ENCODE measurements around the gene TENM4. TPM values are rescaled to one million over a fixed set of nuclear protein-coding genes. Genes with fewer than 3 reads are reported as not detected.

Gene TENM4
- not detected for total RNA-seq

GRCh38 chr11:79440571-79441460 is at the start of gene TENM4:
Gene TENM4, minus strand, starts transcription at chr11:79441030. Its CDS starts 371,086 bp downstream, at chr11:79069944.
- peak within 1 kb of the TSS; percentile 61 for H3K27ac Mint-ChIP-seq
- DNase-seq: peak; percentile 29
- ATAC-seq (ENCODE audit: low read depth): peak; percentile 30
- peaks cover 11% of the 10 kb centered on the region for H3K4me1 Mint-ChIP-seq
- peak within 1 kb of the TSS; percentile 60 for H3K4me3 Mint-ChIP-seq
- POLR2A ChIA-PET: no interaction called here
- peaks cover 66% of the 10 kb centered on the region for H3K27me3 Mint-ChIP-seq
- H3K36me3 Mint-ChIP-seq: no peaks in the 10 kb centered on the region
- H3K9me3 Mint-ChIP-seq: peaks cover 2% of the 10 kb centered on the region

GRCh38 chr11:79488286-79488685 is 47.5 kb upstream of the TENM4 start:
- Mint-ChIP-seq H3K27me3 (peaks cover 2% of the 10 kb centered on the region), H3K4me1 (peaks cover 2% of the 10 kb centered on the region), H3K9me3 (no peaks in the 10 kb centered on the region), H3K36me3 (no peaks in the 10 kb centered on the region), H3K27ac (no peak overlapping the region), H3K4me3 (no peak overlapping the region)
- POLR2A ChIA-PET: no interaction called here
- no peak for DNase-seq
- no peak for ATAC-seq (ENCODE audit: low read depth)

DNA sequence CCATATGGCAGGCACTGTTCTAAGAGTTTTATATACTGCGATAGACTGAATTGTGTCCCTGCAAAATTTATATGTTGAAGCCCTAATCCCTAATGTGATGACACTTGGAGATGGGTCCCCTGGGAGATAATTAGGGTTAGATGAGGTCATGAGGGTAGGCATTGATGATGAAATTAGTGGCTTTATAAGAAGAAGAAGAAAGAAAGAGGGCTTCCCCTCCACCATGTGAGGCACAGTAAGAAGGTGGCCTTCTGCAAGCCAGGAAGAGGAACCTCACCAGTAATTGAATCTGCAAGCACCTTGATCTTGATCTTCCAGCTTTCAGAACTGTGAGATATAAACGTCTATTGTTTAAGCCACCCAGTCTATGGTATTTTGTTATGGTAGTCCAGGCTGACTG is 46.6 kb upstream of the TENM4 start:
- Mint-ChIP-seq H3K27me3 (peaks cover 2% of the 10 kb centered on the region), H3K9me3 (no peaks in the 10 kb centered on the region), H3K36me3 (no peaks in the 10 kb centered on the region), H3K4me3 (no peak overlapping the region), H3K4me1 (peaks cover 2% of the 10 kb centered on the region), H3K27ac (no peak overlapping the region)
- DNase-seq (no peak), ATAC-seq (ENCODE audit: low read depth) (no peak)
- POLR2A ChIA-PET: no interaction called here

DNA sequence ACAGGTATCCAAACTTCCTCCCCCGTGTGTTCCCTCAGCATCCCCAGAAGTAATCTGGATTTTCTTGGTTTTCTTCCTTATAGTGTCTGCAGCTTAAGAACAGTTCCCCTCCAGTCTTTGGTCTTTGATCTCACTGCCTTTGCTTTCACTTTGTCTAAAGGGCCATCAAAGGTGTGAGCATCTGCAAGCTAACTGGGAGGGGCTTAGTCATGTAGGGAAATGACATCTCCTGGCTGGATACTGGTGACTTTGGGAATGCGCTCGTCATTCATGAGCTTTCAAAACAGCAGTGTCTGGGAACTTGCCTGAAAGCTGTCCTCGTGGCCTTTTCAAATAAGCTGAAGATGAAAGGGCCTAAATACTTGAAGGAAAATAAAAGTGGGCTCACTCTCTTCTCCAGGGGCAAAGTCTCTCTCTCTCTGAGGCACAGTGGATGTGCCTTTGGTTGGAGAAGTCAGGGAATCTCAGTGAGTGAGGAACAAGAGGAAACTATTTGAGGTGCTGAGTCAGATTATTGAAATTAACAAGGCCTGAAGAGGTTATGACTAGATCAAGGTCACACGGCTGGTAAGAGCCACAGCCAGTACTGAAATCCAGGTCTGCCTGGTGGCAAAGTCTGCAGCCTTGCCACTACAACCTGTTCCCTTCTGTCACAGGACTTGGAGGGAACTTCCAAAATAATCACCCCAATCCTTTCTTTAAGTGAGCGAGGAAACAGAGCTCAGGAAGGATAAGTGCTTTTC is 45.6 kb upstream of the TENM4 start:
- H3K4me3 Mint-ChIP-seq: no peak overlapping the region
- H3K27ac Mint-ChIP-seq: no peak overlapping the region
- ATAC-seq (ENCODE audit: low read depth) (no peak), DNase-seq (no peak)
- peaks cover 2% of the 10 kb centered on the region for H3K4me1 Mint-ChIP-seq
- H3K9me3 Mint-ChIP-seq: no peaks in the 10 kb centered on the region
- H3K27me3 Mint-ChIP-seq: peaks cover 2% of the 10 kb centered on the region
- POLR2A ChIA-PET: no interaction called here
- no peaks in the 10 kb centered on the region for H3K36me3 Mint-ChIP-seq

GRCh38 chr11:79485694-79486093 is 44.9 kb upstream of the TENM4 start:
- H3K36me3 Mint-ChIP-seq: no peaks in the 10 kb centered on the region
- no peaks in the 10 kb centered on the region for H3K9me3 Mint-ChIP-seq
- H3K27ac Mint-ChIP-seq: no peak overlapping the region
- H3K4me1 Mint-ChIP-seq: peaks cover 2% of the 10 kb centered on the region
- no peak for ATAC-seq (ENCODE audit: low read depth)
- DNase-seq: no peak
- H3K4me3 Mint-ChIP-seq: no peak overlapping the region
- POLR2A ChIA-PET: no interaction called here
- peaks cover 2% of the 10 kb centered on the region for H3K27me3 Mint-ChIP-seq

- ATAC-seq (ENCODE audit: low read depth): no peak
- Mint-ChIP-seq H3K4me3 (no peak overlapping the region), H3K27ac (no peak overlapping the region), H3K36me3 (no peaks in the 10 kb centered on the region), H3K27me3 (peaks cover 2% of the 10 kb centered on the region), H3K4me1 (peaks cover 2% of the 10 kb centered on the region), H3K9me3 (no peaks in the 10 kb centered on the region)
- DNase-seq: no peak
- POLR2A ChIA-PET: no interaction called here
Observed at GRCh38 chr11:79484872-79485271, 44.0 kb upstream of the TENM4 start.

- H3K4me1 Mint-ChIP-seq: peaks cover 2% of the 10 kb centered on the region
- no peak overlapping the region for H3K4me3 Mint-ChIP-seq
- DNase-seq (no peak), ATAC-seq (ENCODE audit: low read depth) (no peak)
- H3K9me3 Mint-ChIP-seq: no peaks in the 10 kb centered on the region
- POLR2A ChIA-PET: no interaction called here
- H3K36me3 Mint-ChIP-seq: no peaks in the 10 kb centered on the region
- no peak overlapping the region for H3K27ac Mint-ChIP-seq
- no peaks in the 10 kb centered on the region for H3K27me3 Mint-ChIP-seq
Observed at GRCh38 chr11:79482800-79483199, 42.0 kb upstream of the TENM4 start.

- Mint-ChIP-seq H3K27ac (no peak overlapping the region), H3K27me3 (no peaks in the 10 kb centered on the region), H3K4me3 (no peak overlapping the region), H3K36me3 (no peaks in the 10 kb centered on the region), H3K9me3 (peaks cover 3% of the 10 kb centered on the region), H3K4me1 (peaks cover 2% of the 10 kb centered on the region)
- ATAC-seq (ENCODE audit: low read depth): no peak
- POLR2A ChIA-PET: no interaction called here
- DNase-seq: no peak
Observed at GRCh38 chr11:79481795-79482194, 41.0 kb upstream of the TENM4 start.

DNA sequence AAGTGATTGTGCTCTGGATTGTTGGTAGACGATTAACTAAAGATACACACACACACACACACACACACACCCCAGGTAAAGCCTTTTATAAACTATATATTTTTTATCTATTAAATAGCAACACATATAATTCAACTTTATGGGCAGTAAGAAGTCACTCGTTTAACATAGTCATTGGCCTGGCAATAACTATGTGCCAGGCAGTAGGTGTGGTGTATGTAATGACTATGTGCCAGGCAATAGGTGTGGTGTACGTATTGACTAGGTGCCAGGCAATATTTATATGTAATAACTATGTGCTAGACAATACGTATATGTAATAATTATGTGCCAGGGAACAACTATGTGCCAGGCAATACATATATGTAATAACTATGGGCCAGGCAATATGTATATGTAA is 40.0 kb upstream of the TENM4 start:
- no peak overlapping the region for H3K4me3 Mint-ChIP-seq
- POLR2A ChIA-PET: no interaction called here
- no peaks in the 10 kb centered on the region for H3K27me3 Mint-ChIP-seq
- H3K4me1 Mint-ChIP-seq: no peaks in the 10 kb centered on the region
- H3K27ac Mint-ChIP-seq: no peak overlapping the region
- peaks cover 3% of the 10 kb centered on the region for H3K9me3 Mint-ChIP-seq
- no peaks in the 10 kb centered on the region for H3K36me3 Mint-ChIP-seq
- ATAC-seq (ENCODE audit: low read depth): no peak
- no peak for DNase-seq

DNA sequence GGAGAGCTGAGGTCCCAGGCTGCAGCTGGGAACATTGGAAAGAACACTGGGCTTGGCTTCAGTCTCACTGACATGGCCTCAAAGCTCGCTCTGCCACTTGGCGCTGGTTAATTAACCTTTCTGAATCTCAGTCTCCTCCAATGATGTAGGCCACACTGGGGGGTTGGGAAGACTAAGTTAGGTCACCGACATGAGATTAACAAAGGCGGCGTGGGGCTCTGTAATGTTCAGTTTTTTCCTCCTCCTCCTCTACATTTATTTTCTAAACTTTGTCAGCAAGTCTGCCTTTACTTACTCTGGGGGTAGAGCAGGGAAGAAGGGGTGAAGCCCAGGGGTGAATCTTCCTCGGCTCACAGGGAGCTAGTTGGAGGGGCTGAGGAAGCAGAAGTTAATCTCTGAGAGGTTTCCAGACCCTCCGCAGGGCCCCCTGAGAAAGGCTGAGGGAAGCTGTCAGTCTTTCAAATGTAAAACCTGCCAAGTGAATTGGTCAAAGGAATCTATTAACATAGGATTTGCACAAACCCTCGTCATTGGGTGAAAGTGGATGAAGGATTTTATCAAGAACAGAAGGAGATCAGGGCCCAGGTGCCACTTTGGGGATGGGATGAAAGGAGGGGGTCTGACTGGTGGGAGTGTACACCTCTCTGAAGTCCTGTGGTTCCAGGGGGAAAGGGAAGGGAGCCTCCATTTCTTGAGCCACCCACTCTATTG is 32.1 kb upstream of the TENM4 start:
- Mint-ChIP-seq H3K9me3 (peaks cover 3% of the 10 kb centered on the region), H3K4me3 (no peak overlapping the region), H3K27ac (no peak overlapping the region), H3K4me1 (no peaks in the 10 kb centered on the region), H3K36me3 (no peaks in the 10 kb centered on the region), H3K27me3 (no peaks in the 10 kb centered on the region)
- POLR2A ChIA-PET: no interaction called here
- ATAC-seq (ENCODE audit: low read depth) (no peak), DNase-seq (no peak)

DNA sequence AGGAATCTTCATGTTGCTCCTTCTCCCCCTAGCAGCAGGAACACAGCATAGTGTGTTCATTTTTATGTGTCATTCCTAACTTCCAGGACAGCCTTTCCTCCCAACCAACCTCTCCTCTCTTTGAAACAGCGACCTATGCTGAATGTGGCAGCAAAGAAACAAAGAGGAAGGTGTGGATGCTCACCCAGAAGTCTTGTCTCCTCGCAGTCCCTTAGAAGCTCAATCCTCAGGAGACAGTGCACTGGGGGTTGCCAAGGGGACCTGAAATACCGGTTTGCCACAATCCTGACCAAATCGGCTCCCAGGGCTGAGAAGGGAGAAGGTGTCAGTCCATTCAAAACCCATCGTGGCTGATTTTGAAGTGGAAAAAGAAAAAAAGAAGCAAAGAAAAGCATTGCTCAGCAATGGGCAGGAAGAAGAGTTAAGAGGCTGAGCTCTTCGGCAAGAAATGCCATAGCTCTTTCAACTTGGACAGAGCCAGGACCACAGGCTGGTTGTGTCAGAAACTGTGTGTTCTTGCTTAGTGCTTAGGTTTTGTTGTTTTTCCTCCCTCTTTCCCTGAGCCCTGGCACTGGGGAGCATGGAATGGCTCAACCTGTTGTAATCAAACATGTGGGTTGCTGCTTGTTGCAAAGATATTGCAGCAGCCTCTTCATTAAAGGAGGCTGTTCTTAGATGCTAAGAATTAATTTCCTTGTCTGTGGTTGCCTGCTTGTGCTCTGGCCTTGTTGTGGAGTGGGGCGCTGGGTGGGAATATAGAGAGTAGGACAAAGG is 30.4 kb upstream of the TENM4 start:
- H3K27me3 Mint-ChIP-seq: no peaks in the 10 kb centered on the region
- H3K4me1 Mint-ChIP-seq: no peaks in the 10 kb centered on the region
- no peak overlapping the region for H3K4me3 Mint-ChIP-seq
- ATAC-seq (ENCODE audit: low read depth): no peak
- POLR2A ChIA-PET: no interaction called here
- no peaks in the 10 kb centered on the region for H3K9me3 Mint-ChIP-seq
- no peaks in the 10 kb centered on the region for H3K36me3 Mint-ChIP-seq
- no peak overlapping the region for H3K27ac Mint-ChIP-seq
- DNase-seq: no peak

DNA sequence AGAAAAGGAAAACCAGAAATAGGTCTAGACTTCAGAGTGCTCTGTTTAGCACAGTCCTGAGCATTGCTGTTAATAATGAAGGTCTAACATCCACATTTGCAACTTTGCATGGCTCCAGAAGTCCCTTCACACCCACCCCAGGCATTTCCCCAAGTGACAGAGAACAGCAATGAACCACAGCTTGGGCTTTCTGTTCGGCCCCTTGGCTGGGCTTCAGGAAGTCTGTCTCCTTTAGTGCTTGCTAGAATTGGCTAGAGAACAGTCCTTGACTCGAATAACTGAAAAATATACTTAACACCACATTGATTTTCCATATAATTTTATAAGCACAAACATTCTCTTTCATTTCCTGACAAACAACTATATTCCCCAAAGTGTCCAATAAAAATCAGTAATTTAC is 29.3 kb upstream of the TENM4 start:
- no peaks in the 10 kb centered on the region for H3K27me3 Mint-ChIP-seq
- no peak for DNase-seq
- no peaks in the 10 kb centered on the region for H3K9me3 Mint-ChIP-seq
- H3K27ac Mint-ChIP-seq: no peak overlapping the region
- H3K36me3 Mint-ChIP-seq: no peaks in the 10 kb centered on the region
- no peak overlapping the region for H3K4me3 Mint-ChIP-seq
- POLR2A ChIA-PET: no interaction called here
- no peaks in the 10 kb centered on the region for H3K4me1 Mint-ChIP-seq
- no peak for ATAC-seq (ENCODE audit: low read depth)

DNA sequence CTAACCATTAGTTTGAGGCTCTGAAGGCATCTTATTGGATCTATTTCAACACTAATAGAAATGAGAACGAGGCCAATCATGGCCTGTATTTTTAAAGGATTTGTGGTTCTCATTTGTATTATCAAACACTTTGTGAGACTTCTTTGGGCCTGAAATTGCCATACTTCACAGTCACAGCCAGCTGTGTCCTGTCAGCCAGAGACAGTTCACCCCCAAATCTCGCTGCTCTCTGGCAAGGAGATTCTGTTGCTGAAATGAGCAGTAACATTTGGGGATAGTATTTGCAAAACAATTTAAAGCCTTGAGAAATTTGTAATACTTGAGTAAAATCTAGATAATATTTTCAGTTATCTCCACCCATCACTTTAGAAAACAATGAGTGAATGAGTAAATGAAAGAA is 26.9 kb upstream of the TENM4 start:
- DNase-seq: no peak
- Mint-ChIP-seq H3K36me3 (no peaks in the 10 kb centered on the region), H3K4me3 (no peak overlapping the region), H3K4me1 (no peaks in the 10 kb centered on the region), H3K27ac (no peak overlapping the region), H3K27me3 (no peaks in the 10 kb centered on the region), H3K9me3 (no peaks in the 10 kb centered on the region)
- POLR2A ChIA-PET: no interaction called here
- no peak for ATAC-seq (ENCODE audit: low read depth)
